ENCODE results near the gene ANK2. TPM values are rescaled to one million over a fixed set of nuclear protein-coding genes. Genes with fewer than 3 reads are reported as not detected.

ANK2 gene
- total RNA-seq, 2 donors from 2014 or later: 1.1 TPM; not detected in 1

DNA sequence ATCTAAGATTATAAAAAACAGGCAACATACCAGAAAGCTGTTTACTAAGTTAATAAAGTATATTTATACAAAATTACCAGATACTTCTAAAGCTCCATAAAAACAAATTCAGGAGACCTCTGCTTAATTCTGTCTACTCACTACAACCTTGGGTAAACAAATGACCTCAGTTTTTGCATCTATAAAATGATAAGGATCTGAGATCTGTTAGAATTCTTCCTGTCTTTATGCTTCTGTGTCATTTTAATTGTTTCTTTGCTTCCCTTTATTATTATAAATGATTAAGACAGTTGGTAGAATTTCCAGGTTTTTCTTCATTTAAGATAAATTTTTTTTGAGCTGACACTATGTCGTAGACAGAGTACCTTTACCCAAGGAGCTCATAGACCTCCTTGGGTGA is 76.0 kb downstream of the ANK2 start:
- Mint-ChIP-seq H3K36me3 (no peaks in the 10 kb centered on the region), H3K27ac (no peak overlapping the region), H3K4me3 (no peak overlapping the region), H3K4me1 (ENCODE audit: low read depth in 2 of 2) (no peaks in the 10 kb centered on the region), H3K9me3 (peaks cover 3% of the 10 kb centered on the region), H3K27me3 (peaks cover 0 to 6% of the 10 kb centered on the region in 2 donors)
- no peak for DNase-seq (ENCODE audit: low spot score)
- no peak for ATAC-seq

DNA sequence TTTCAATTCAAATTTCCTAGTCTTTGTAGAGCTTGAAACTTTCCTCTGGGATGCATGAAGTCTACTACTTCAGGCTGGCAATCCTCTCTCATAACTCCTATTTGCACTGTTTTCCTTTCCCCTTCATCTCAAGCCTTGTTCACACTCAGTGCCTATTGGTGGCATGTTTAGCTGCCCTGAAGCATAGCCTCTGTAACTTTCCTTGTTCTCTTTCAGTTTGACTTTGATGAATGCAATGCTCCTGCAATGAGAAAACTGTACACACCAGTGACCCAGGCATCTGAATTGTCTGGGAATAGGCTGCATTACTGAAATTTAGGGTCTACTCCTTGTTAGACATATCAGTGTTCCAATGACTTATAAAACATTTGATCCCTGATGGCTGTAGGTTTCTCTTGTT is 81.7 kb downstream of the ANK2 start:
- H3K9me3 Mint-ChIP-seq: peaks cover 3% of the 10 kb centered on the region
- H3K36me3 Mint-ChIP-seq: no peaks in the 10 kb centered on the region
- H3K27ac Mint-ChIP-seq: no peak overlapping the region
- no peak overlapping the region for H3K4me3 Mint-ChIP-seq
- no peaks in the 10 kb centered on the region for H3K4me1 Mint-ChIP-seq (ENCODE audit: low read depth in 2 of 2)
- peaks cover 0 to 3% of the 10 kb centered on the region in 2 donors for H3K27me3 Mint-ChIP-seq
- ATAC-seq (no peak), DNase-seq (ENCODE audit: low spot score) (no peak)

DNA sequence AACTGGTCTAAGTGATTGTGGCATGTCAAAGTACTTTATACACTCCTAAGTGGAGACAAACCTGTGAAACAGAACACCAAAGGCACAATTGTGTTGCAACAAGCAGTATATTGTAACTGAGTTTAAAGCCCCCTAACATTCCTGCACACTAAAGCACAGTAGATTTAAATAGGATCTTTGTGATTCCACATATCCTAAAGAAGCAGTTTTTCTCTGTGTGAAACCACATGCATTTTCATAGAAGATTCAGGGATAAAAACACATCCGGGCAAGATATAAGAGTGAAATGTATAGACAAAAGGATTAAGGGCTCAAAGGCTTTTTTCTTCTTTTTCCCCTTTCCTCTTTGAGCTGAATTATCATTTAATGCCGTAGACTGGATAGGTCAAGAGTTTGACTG is 82.2 kb downstream of the ANK2 start:
- Mint-ChIP-seq H3K9me3 (peaks cover 3% of the 10 kb centered on the region), H3K36me3 (no peaks in the 10 kb centered on the region), H3K27ac (no peak overlapping the region), H3K4me3 (no peak overlapping the region), H3K27me3 (peaks cover 0 to 3% of the 10 kb centered on the region in 2 donors), H3K4me1 (ENCODE audit: low read depth in 2 of 2) (no peaks in the 10 kb centered on the region)
- ATAC-seq (no peak), DNase-seq (ENCODE audit: low spot score) (no peak)

DNA sequence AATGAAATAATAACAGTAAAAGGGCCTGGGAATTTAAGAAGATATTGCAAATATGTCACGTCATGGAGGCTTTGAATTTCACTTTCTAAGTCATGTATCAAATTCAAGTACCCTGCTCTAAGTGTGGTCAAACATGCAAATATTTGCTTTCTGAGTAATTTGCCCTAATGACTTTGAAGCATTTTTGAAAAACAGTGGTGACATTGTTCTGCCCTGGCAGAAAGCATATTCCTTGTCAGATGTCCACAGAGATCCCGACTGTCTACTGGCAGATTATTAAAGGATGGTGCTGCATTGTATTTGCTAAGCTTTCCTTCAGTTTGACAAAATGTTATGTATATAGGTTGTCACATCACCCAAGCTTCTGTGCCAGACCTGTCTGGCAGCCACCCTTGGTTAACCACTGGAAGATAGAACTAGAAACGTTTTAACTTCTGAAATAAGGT is 92.5 kb downstream of the ANK2 start:
- H3K4me3 Mint-ChIP-seq: no peak overlapping the region
- no peak for DNase-seq (ENCODE audit: low spot score)
- no peak overlapping the region for H3K27ac Mint-ChIP-seq
- ATAC-seq: no peak
- no peaks in the 10 kb centered on the region for H3K4me1 Mint-ChIP-seq (ENCODE audit: low read depth in 2 of 2)
- peaks cover 0 to 2% of the 10 kb centered on the region in 2 donors for H3K27me3 Mint-ChIP-seq
- no peaks in the 10 kb centered on the region for H3K9me3 Mint-ChIP-seq
- no peaks in the 10 kb centered on the region for H3K36me3 Mint-ChIP-seq

DNA sequence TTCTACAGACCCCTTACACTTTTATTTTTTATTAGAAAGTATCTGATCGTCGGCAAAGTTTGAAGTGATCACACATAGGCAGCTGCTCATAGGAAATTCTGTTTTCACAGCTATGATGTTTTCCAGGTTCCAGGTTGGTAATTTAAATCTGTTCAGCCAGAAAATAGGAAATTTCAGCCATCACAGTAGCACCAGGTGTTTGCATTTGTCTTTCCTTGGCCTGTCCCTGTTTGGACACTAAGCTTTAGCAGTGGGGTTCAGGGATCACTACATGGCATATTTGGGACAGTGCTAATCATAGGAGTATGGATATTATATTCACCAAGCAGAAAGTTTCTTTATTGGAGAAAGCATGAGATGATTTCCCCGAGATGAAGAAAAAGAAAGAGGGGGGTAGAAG is 92.9 kb downstream of the ANK2 start:
- H3K27me3 Mint-ChIP-seq: peaks cover 0 to 2% of the 10 kb centered on the region in 2 donors
- no peak for ATAC-seq
- H3K4me1 Mint-ChIP-seq (ENCODE audit: low read depth in 2 of 2): no peaks in the 10 kb centered on the region
- H3K9me3 Mint-ChIP-seq: no peaks in the 10 kb centered on the region
- no peak overlapping the region for H3K27ac Mint-ChIP-seq
- H3K36me3 Mint-ChIP-seq: no peaks in the 10 kb centered on the region
- H3K4me3 Mint-ChIP-seq: no peak overlapping the region
- DNase-seq (ENCODE audit: low spot score): no peak

DNA sequence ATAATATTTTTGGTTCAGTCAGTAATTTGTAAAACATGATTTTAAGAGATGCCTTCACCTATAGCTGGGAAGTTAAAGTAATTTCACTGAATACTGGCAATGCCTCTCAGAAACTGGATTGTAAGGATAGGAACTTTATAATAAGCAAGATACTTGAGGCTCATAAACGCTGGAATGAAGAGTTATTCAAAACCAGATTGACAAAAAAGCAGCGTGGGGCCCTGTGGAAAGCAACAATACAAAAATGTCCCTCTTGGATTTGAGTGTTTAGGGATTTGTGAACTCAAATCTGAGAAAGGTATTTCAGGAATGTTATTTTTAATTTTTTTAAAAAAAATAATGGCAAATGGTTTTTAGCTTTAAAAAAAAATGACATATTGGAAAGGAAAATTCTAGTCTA is 94.6 kb downstream of the ANK2 start:
- no peak for ATAC-seq
- H3K36me3 Mint-ChIP-seq: no peaks in the 10 kb centered on the region
- H3K27ac Mint-ChIP-seq: no peak overlapping the region
- H3K27me3 Mint-ChIP-seq: no peaks in the 10 kb centered on the region
- no peaks in the 10 kb centered on the region for H3K4me1 Mint-ChIP-seq (ENCODE audit: low read depth in 2 of 2)
- no peak overlapping the region for H3K4me3 Mint-ChIP-seq
- no peak for DNase-seq (ENCODE audit: low spot score)
- H3K9me3 Mint-ChIP-seq: peaks cover 6% of the 10 kb centered on the region

DNA sequence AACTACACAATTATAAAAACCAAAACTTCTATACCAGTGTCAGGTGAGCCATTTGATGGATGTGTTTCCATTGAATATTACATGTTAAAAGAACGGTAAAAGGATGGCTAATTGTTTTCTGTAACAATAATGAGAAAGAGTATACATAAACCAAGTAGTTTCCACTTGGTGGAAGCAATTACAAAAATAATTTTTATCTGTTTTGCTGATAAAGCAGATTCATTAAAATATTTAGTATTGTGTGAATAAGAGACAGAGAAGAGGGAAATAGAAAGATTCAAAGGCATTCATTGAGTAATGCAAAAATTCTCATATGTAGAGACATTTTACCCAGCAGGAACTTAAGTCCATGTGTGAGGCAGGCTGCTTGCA is 95.7 kb downstream of the ANK2 start:
- Mint-ChIP-seq H3K9me3 (peaks cover 6% of the 10 kb centered on the region), H3K27ac (no peak overlapping the region), H3K4me1 (ENCODE audit: low read depth in 2 of 2) (no peaks in the 10 kb centered on the region), H3K36me3 (no peaks in the 10 kb centered on the region), H3K27me3 (no peaks in the 10 kb centered on the region), H3K4me3 (no peak overlapping the region)
- DNase-seq (ENCODE audit: low spot score) (no peak), ATAC-seq (no peak)

DNA sequence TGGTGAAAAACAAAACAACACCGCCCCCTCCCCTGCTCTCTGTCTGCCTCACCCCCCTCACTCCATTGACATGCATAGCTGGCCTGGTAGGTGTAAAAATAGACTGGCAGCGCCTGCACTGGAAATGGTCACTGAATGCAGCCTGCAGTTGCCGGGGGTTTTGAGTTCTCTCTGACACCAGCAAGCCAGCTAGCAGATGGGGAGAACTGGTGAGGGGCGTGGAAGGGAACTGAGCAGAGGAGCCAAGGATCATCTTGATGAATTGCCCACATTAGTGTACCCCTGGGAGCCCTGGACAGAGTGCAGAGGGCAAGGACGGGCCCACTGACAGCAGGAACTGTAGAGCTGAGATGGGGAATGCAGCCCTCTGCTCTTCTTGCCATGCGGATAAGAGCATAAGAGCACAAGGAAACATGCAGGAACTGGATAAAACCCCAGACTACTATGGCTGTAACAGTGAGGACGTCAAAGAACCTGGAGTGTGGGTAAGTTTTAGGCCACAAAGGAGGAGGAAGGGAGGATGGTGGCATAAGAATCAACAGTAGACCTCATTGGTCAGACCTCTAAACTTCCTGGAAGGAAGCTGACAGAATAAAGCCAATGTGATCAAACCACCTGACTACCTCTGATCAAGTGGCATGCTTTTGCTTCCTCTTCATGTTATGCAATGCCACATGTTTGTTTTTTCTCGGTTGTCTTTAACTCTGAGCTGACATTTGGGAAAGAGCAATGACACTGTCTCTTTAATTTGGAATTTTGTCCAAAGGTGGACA is 96.3 kb downstream of the ANK2 start:
- no peak overlapping the region for H3K27ac Mint-ChIP-seq
- ATAC-seq: no peak

DNA sequence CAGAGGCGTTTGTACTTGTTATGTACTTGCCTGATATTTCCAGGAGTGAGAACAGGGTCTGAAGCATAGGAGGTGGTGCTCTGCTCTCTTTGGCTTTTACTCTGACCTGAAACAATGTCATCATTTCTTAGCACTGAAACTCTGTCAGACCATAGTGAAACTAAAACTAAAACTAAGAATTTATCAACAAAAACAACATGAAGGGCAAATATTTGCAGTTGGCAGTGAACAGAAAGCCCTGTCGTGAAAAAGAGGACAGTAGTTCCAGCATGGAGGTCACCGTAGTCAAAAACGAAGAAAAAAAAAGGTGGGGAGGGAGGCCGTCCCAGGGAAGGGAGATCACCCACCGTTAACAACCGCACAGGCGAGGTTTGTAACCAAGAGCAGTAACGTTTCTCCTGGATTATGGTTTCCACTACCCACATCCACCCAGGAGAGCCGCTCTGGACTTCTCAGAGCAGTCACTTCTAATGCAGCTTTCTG is 97.5 kb downstream of the ANK2 start:
- H3K9me3 Mint-ChIP-seq: peaks cover 6% of the 10 kb centered on the region
- H3K4me3 Mint-ChIP-seq: peak overlapping the region; percentile 40
- H3K27ac Mint-ChIP-seq: peak overlapping the region in 1 of 2 donors; percentile 86
- no peaks in the 10 kb centered on the region for H3K4me1 Mint-ChIP-seq (ENCODE audit: low read depth in 2 of 2)
- DNase-seq (ENCODE audit: low spot score): no peak
- no peaks in the 10 kb centered on the region for H3K27me3 Mint-ChIP-seq
- no peaks in the 10 kb centered on the region for H3K36me3 Mint-ChIP-seq
- peak in 1 of 2 donors; percentile 59 for ATAC-seq

More for the DNA sequence above, 96.3 kb downstream of the ANK2 start:
- no peaks in the 10 kb centered on the region for H3K4me1 Mint-ChIP-seq (ENCODE audit: low read depth in 2 of 2)
- no peaks in the 10 kb centered on the region for H3K27me3 Mint-ChIP-seq
- no peaks in the 10 kb centered on the region for H3K36me3 Mint-ChIP-seq
- H3K4me3 Mint-ChIP-seq: no peak overlapping the region
- no peak for DNase-seq (ENCODE audit: low spot score)
- peaks cover 6% of the 10 kb centered on the region for H3K9me3 Mint-ChIP-seq

DNA sequence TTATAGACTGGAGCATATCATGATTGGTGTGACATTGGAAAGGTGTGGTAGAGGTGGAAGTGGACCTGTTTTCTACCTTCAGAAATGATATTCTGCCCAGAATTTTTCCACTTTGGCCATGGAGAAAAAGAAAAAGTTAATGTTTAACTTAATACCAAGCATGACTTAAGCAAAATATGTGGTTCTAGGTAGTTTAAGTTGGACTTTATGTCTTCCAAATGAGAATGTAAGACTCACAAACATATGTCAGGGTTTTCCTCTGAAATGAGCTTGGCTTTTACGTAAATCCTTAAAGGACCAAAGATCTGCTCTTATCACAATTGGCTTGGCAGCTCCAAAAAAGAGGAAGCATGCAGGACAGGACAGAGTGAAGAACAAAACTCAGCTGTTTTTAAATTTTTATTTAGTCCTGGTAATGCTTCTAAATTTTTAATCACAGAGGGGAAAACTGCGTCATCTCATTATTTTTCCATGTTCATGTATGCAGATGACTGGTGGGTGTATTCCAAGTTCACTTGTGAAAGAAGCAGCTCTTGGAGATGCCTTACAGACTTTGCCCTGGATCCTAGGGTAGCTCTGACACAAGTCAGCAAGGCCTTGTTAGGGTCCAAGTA is 98.2 kb downstream of the ANK2 start:
- peaks cover 6% of the 10 kb centered on the region for H3K9me3 Mint-ChIP-seq
- H3K27me3 Mint-ChIP-seq: no peaks in the 10 kb centered on the region
- no peak overlapping the region for H3K4me3 Mint-ChIP-seq

DNA sequence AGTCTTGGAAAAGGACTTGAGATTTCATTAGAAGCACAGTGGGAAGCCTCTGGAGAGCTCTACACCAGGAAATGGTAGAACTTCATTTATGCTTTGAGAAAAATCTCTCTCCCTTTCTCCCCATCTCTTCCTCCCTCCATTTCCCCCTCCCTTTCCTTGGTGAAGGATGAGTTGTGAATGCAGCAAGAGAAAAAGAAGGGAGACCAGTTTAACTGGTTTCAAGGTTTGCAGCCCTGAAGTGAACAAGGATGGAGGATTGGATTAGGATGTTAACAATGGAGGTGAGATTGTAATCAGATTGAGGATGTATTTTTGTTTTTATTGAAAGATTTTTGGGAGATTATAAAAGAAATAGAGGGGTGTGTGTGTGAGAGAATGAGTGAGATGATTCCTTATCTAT is 99.5 kb downstream of the ANK2 start:
- Mint-ChIP-seq H3K27me3 (no peaks in the 10 kb centered on the region), H3K36me3 (no peaks in the 10 kb centered on the region), H3K4me1 (ENCODE audit: low read depth in 2 of 2) (no peaks in the 10 kb centered on the region), H3K4me3 (no peak overlapping the region), H3K27ac (no peak overlapping the region), H3K9me3 (peaks cover 6% of the 10 kb centered on the region)
- ATAC-seq (no peak), DNase-seq (ENCODE audit: low spot score) (no peak)

More for the DNA sequence above, 98.2 kb downstream of the ANK2 start:
- DNase-seq (ENCODE audit: low spot score) (no peak), ATAC-seq (no peak)
- Mint-ChIP-seq H3K4me1 (ENCODE audit: low read depth in 2 of 2) (no peaks in the 10 kb centered on the region), H3K27ac (no peak overlapping the region), H3K36me3 (no peaks in the 10 kb centered on the region)

DNA sequence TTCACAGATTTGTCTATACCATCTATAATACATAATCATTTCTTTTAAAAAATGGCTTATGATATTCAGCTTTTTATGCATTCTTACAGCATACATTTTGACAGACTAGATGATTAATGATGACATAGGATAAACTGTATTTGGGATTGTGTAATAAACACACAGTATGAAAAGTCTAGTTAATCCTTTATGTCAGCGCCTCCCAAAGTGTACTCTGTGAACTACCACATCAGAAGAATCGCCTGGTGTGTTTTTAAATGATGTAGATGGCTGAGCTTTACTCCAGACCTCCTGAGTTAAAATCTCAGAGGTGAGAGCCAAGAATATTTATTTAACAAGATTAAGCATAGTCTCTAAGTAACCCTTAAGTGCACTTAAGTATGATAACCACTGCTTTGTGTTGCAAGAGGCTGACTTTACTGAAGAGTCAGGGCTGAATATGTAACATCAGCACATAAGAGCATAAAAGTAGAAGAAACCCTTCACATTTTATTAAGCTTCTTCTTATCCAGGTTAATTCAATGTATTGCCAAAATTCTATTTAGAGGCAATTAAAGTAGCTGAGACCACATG is 104.2 kb downstream of the ANK2 start:
- H3K27ac Mint-ChIP-seq: no peak overlapping the region
- ATAC-seq: no peak
- no peak for DNase-seq (ENCODE audit: low spot score)
- no peak overlapping the region for H3K4me3 Mint-ChIP-seq
- H3K9me3 Mint-ChIP-seq: peaks cover 4% of the 10 kb centered on the region
- no peaks in the 10 kb centered on the region for H3K27me3 Mint-ChIP-seq
- H3K36me3 Mint-ChIP-seq: no peaks in the 10 kb centered on the region
- H3K4me1 Mint-ChIP-seq (ENCODE audit: low read depth in 2 of 2): no peaks in the 10 kb centered on the region

DNA sequence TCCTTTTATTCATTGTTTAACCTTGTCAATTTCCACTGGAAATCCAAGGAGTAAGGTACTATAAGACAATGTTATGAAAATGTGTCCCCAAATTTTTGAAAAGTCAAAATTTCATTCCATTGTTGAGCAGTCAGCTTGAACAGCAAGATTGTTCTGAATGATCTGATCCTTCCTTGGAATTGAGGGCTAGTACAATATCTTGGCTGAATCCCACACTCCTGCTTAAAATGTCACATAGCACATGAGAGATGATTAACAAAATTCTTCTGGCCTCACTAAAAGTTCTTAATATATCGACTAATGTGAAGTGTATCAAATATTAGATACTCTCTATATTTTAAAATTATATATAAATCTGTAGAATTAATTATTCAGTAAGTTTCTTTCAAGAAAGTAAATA is 104.8 kb downstream of the ANK2 start:
- no peak overlapping the region for H3K27ac Mint-ChIP-seq
- H3K36me3 Mint-ChIP-seq: no peaks in the 10 kb centered on the region
- no peaks in the 10 kb centered on the region for H3K4me1 Mint-ChIP-seq (ENCODE audit: low read depth in 2 of 2)
- DNase-seq (ENCODE audit: low spot score) (no peak), ATAC-seq (no peak)
- H3K9me3 Mint-ChIP-seq: no peaks in the 10 kb centered on the region
- H3K4me3 Mint-ChIP-seq: no peak overlapping the region
- no peaks in the 10 kb centered on the region for H3K27me3 Mint-ChIP-seq

DNA sequence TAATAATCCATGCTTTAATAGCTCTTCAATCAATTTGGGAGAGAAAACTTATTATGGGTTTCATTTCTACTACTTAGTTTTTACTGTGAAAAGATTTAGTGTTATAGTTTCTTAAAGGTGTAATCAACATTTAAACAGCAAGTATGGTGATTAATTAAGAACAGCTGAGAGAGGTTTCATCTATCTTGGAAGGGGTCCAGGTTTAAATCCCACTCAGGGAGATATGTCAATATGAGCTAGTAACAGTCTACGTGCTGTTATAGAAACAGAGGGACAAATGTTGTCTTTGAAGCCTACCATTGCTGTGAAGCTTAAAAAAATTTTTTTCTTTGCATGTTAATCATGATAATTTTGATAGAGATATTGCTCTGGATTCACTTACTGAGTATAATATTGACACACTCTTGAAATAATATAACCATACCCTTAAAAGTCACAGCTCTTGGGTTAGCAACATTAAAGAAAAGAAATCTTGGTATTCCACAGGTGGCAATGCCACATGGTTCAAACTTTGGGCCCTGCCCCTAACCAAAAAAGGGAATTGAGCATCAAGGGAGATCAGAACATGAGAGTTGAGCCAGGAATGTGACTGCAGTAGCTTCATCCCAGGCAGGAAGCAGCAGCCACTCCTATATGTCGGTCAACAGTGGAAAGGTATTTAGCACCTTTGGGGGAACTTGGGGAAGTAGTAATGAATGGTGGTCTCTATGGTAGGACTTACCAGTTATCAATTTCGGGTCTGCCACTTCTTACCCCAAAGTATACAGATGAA is 107.8 kb downstream of the ANK2 start:
- H3K4me3 Mint-ChIP-seq: no peak overlapping the region
- no peak for ATAC-seq
- no peaks in the 10 kb centered on the region for H3K27me3 Mint-ChIP-seq

More for the DNA sequence above, 107.8 kb downstream of the ANK2 start:
- H3K9me3 Mint-ChIP-seq: no peaks in the 10 kb centered on the region
- no peaks in the 10 kb centered on the region for H3K36me3 Mint-ChIP-seq
- H3K27ac Mint-ChIP-seq: no peak overlapping the region
- no peaks in the 10 kb centered on the region for H3K4me1 Mint-ChIP-seq (ENCODE audit: low read depth in 2 of 2)
- DNase-seq (ENCODE audit: low spot score): no peak
